Right renal cortex interstitium (tissue), 3 donors: ENCODE data around the gene SVBP. TPM values are rescaled to one million over a fixed set of nuclear protein-coding genes. Genes with fewer than 3 reads are reported as not detected.

ENCODE experiments used
- DNase-seq, 3 donors: peaks; one replicate each; pipeline ENCODE4 v3.0.0-alpha.2; 2013; ENCODE audit warnings: low read depth in 3 of 3, low spot score in 2 of 3
- polyA plus RNA-seq, 3 donors: library from polyadenylated mRNA; unstranded; fragments of 120-200 nt; gene quantifications; one replicate each; pipeline ENCODE4 v1.2.1, GENCODE V29; 2013; ENCODE audit not compliant: insufficient read length in 3 of 3

The SVBP gene
- polyA plus RNA-seq, 3 donors: 66.4 to 75.9 (median 68.4) TPM

DNA sequence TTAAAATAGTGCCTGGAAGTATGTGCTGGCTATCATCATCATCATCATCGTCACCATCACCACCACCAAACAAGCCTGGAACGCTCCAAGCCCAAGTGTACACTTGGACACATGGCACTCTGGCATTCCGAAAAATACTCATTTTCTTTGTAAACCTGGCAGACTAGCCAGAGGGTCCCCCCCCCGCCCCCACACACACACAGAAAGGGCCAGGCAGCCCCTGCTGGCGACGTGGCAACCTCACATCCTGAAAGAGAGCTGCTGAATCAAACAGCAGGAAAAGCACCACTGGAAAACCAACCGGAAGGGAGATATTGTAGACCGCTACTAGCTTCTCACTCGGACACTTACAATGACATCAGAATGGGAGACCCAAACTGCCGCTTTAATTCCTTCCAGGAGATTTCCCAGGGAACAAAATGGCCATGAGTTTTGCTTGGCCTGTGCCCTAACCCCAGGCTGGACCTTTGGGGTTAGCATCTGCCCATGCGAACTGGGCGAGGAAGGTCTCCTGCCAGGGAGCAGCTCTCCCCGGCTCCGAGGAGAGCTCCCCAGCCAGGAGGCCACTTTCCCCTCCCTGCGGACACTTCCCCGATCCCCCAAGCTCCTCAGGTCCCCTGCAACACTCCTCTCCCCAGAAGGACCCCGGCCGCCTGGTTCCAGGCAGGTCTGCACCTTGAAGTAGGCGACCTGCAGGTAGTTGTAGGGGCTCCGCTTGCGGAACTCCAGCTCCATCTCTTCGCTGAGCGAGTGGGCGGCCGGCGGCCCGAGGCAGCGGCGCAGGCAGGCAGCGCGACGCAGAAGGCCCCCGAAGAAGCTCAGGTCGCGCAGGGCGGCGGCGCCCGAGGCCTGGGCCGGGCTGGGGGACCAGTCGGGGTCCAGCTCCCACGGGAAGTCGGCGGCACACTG is 51.1 kb downstream of the SVBP start:
- no peak for DNase-seq

DNA sequence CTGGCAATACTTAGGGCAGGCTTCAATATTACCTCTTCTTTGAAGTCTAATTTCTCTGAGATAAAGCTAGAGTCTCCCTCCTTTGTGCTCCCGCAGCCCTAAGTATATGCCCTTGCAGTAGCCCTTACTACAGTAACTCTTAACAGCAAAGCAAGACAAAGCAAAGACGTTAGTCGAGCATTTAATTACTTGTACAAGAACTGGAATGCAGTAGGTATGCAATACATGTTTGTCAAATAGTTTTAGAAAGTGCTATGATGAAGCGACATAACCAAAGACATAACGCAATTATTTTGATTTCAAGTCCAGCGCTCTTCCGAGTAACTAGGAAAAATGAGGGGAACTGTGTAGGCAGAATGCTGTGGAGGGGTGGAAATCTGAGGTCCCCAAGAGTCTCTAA is 51.9 kb downstream of the SVBP start:
- DNase-seq: no peak

DNA sequence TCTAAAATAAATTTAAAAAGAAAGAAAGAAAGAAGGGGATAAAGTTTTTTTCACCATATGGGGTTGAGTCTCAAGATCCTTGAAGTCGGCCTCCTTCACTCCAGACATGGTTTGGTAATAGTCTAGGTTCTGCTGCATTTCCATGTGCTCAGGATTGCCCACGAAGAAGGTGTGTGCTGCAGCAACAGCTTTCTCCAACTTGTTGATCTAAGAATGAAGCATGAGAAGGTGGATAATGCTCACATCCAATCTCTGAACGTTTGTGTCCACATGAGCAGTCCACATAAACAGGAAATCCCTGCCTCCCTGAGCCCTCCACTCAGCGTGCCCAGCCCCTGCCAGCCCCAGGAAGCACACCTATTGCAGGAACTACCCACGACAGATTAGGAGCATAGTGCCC is 54.9 kb downstream of the SVBP start:
- DNase-seq: no peak

DNA sequence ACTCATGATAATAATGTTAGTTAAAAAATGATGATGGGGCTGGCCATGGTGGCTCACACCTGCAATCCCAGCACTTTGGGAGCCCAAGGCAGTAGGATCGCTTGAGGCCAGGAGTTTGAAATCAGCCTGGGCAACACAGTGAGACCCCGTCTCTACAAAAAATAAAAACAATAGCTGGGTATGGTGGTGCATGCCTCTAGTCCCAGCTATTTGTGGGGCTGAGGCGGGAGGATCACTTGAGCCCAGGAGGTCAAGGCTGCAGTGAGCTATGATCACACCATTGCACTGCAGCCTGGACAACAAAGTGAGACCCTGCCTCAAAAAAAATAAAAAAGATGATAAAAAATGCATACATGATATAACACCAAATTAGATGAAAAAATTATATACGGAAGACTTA is 55.6 kb downstream of the SVBP start:
- DNase-seq: no peak

DNA sequence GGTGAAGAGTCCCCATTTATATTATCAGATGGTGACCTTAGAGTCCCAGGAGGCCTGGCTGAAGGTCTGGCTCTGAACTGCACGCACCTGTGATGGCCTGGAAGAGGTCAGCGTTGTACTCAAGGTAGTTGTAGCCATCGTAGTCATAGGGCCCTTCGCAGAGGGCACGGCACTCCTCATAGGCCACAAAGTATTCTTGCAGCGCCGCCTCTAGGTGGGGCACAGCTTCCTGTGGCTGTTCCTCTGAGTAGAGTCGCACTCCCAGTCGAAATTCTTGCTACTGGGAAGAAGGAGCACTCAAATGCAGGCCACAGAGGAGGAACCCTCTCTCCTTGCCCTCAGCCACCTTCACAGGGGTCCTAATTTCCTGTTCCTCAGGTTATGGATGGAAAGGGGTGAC is 58.1 kb downstream of the SVBP start:
- DNase-seq: no peak

DNA sequence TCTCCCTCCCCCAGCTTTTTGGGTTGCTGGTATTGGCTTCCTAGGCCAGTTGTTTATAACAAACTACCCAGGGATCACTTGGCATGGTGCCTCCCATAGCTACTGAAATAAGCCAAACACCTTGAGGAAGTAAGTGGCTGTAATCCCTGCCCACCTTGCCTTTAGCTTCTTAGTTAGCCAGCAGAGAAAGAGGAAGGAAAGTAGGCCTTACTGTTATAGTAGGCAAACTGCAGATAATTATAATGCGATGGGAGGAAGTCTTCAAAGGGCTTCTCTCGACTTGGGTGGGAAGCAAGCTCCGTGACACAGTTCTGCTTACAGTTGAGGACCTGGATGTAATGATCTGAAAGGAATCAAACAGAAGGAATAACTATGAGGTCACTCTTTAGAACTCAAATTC is 58.6 kb downstream of the SVBP start:
- no peak for DNase-seq

DNA sequence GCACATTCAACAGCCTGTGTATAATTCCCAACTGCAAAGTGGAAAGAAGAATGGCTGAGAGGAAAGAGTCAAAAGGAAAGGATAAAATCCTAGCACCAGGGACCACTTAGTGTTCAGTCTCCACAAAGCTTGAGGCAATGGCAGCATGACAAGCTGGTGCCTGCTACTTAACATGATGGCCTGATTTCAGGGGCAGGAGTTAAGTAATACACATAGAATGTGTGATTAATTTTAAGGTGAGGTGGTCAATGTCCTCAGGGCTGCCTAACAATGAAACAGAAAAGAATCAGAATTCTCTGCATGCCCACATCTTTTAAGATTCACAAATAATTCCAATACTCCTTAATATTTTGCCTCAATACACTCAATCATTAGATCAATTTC is 59.3 kb downstream of the SVBP start:
- no peak for DNase-seq

Other genes starting within 250 kb of the SVBP start
- gene PPIH, start 159.0 kb downstream of the SVBP start, polyA plus RNA-seq: 10 to 100 TPM; 53.9 to 62.5 (median 57.5) TPM
- 100 to 1,000 TPM; 611 to 684 (median 661) TPM for gene YBX1, start 135.0 kb downstream of the SVBP start, polyA plus RNA-seq
- gene CLDN19, start 77.2 kb downstream of the SVBP start, polyA plus RNA-seq: 10 to 100 TPM; 75.8 to 96.0 (median 78.2) TPM
- gene P3H1, start 50.4 kb downstream of the SVBP start, polyA plus RNA-seq: 10 to 100 TPM; 67.9 to 76.5 (median 72.8) TPM
- gene C1orf50, start 50.1 kb downstream of the SVBP start, polyA plus RNA-seq: 10 to 100 TPM; 12.9 to 14.3 (median 14.3) TPM
- 1 to 10 TPM in 1 of 3 donors, under 1 TPM in 2; 0.44 to 1.1 (median 0.79) TPM for gene TMEM269, start 32.4 kb downstream of the SVBP start, polyA plus RNA-seq
- gene ERMAP, start 275 bp downstream of the SVBP start, polyA plus RNA-seq: 10 to 100 TPM; 21.2 to 21.8 (median 21.7) TPM
- gene ZNF691, start 29.2 kb upstream of the SVBP start, polyA plus RNA-seq: 10 to 100 TPM; 18.2 to 20.8 (median 19.9) TPM
- 10 to 100 TPM; 31.1 to 36.8 (median 34.9) TPM for gene SLC2A1, start 141.5 kb upstream of the SVBP start, polyA plus RNA-seq